ENCODE measurements around the gene PRR14. TPM values are rescaled to one million over a fixed set of nuclear protein-coding genes. Genes with fewer than 3 reads are reported as not detected.

PRR14 gene
- total RNA-seq, 3 donors from 2014 or later (not counting 1 experiment from before 2014, with no cell fraction given), result 81.0 to 110 (median 101) TPM

GRCh38 chr16:30647274-30647571, 3.5 kb upstream of the PRR14 start:
- peaks cover 26% of the 10 kb centered on the region for H3K4me1 ChIP-seq (ENCODE audit: control insufficient read depth, insufficient read depth, low read length)
- no peaks in the 10 kb centered on the region for H3K9me3 Mint-ChIP-seq
- H3K4me3 Mint-ChIP-seq, result no peak overlapping the region
- intact Hi-C loops (cut with micrococcal nuclease), result no loop called here
- no peaks in the 10 kb centered on the region for H3K9me3 ChIP-seq (ENCODE audit: control insufficient read depth, insufficient read depth, low read length)
- 100% methylated on average over 1 of the region's 1 CpG for WGBS (ENCODE audit: insufficient coverage)
- no peak for DNase-seq
- no peak overlapping the region for H3K27ac ChIP-seq (ENCODE audit: low read length)
- H3K27ac Mint-ChIP-seq, result no peak overlapping the region
- TF ChIP-seq CTCF (IDR thresholded peaks at IDR 0.05), result no peak
- ATAC-seq, result no peak
- H3K4me1 Mint-ChIP-seq, result peaks cover 23 to 28% of the 10 kb centered on the region in 2 donors
- H3K36me3 ChIP-seq (ENCODE audit: control insufficient read depth, insufficient read depth, low read length), result no peaks in the 10 kb centered on the region
- no peaks in the 10 kb centered on the region for H3K27me3 ChIP-seq (ENCODE audit: control insufficient read depth, insufficient read depth, low read length)
- H3K27me3 Mint-ChIP-seq (ENCODE audit: low read depth in 2 of 2), result no peaks in the 10 kb centered on the region
- no peaks in the 10 kb centered on the region for H3K36me3 Mint-ChIP-seq
- no peak overlapping the region for H3K4me3 ChIP-seq (ENCODE audit: low read length)

- intact Hi-C loops (cut with micrococcal nuclease), result loop anchor here (1.0 to 5.0 kb wide), 5 partner anchors 8 to 1828 kb away; partner anchors contain the start of genes ATXN2L, FBRS, ITGAL and ZNF764
- Histone ChIP-seq H3K9me3 (ENCODE audit: control insufficient read depth, insufficient read depth, low read length) (no peaks in the 10 kb centered on the region), H3K36me3 (ENCODE audit: control insufficient read depth, insufficient read depth, low read length) (peaks cover 23% of the 10 kb centered on the region), H3K4me3 (ENCODE audit: low read length) (peak overlapping the region; percentile 94), H3K27me3 (ENCODE audit: control insufficient read depth, insufficient read depth, low read length) (no peaks in the 10 kb centered on the region), H3K27ac (ENCODE audit: low read length) (peak overlapping the region; percentile 96), H3K4me1 (ENCODE audit: control insufficient read depth, insufficient read depth, low read length) (peaks cover 31% of the 10 kb centered on the region)
- H3K4me1 Mint-ChIP-seq, result peaks cover 31 to 32% of the 10 kb centered on the region in 2 donors
- peak overlapping the region; percentile 100 for H3K4me3 Mint-ChIP-seq
- peak; percentile 7 to 9 (median 7) for ATAC-seq
- no peaks in the 10 kb centered on the region for H3K27me3 Mint-ChIP-seq (ENCODE audit: low read depth in 2 of 2)
- H3K27ac Mint-ChIP-seq, result peak overlapping the region; percentile 95 to 100
- no peaks in the 10 kb centered on the region for H3K9me3 Mint-ChIP-seq
- no peak for TF ChIP-seq CTCF (IDR thresholded peaks at IDR 0.05)
- WGBS (ENCODE audit: insufficient coverage), result 30% methylated on average over 22 of the region's 22 CpGs
- H3K36me3 Mint-ChIP-seq, result no peaks in the 10 kb centered on the region
- peak; percentile 56 to 67 for DNase-seq
These were observed 913 bp upstream of the PRR14 start for GRCh38 chr16:30649725-30650368.

GRCh38 chr16:30651124-30652004, 604 bp downstream of the PRR14 start:
- no peaks in the 10 kb centered on the region for H3K36me3 Mint-ChIP-seq
- Histone ChIP-seq H3K9me3 (ENCODE audit: control insufficient read depth, insufficient read depth, low read length) (no peaks in the 10 kb centered on the region), H3K36me3 (ENCODE audit: control insufficient read depth, insufficient read depth, low read length) (peaks cover 38% of the 10 kb centered on the region), H3K4me3 (ENCODE audit: low read length) (peak overlapping the region; percentile 94), H3K4me1 (ENCODE audit: control insufficient read depth, insufficient read depth, low read length) (peaks cover 31% of the 10 kb centered on the region), H3K27ac (ENCODE audit: low read length) (peak overlapping the region; percentile 96), H3K27me3 (ENCODE audit: control insufficient read depth, insufficient read depth, low read length) (no peaks in the 10 kb centered on the region)
- no peaks in the 10 kb centered on the region for H3K27me3 Mint-ChIP-seq (ENCODE audit: low read depth in 2 of 2)
- H3K9me3 Mint-ChIP-seq, result no peaks in the 10 kb centered on the region
- ATAC-seq, result peak; percentile 60 to 77 (median 63)
- DNase-seq, result peak; percentile 69 to 90
- intact Hi-C loops (cut with micrococcal nuclease), result loop anchor here (2.0 to 5.0 kb wide), 2 partner anchors 179 to 1829 kb away; partner anchors contain the start of genes ATXN2L and ITGAL
- H3K27ac Mint-ChIP-seq, result peak overlapping the region; percentile 95 to 100
- peaks cover 31 to 37% of the 10 kb centered on the region in 2 donors for H3K4me1 Mint-ChIP-seq
- 1% methylated on average over 68 of the region's 71 CpGs for WGBS (ENCODE audit: insufficient coverage)
- peak; percentile 85 for TF ChIP-seq CTCF (IDR thresholded peaks at IDR 0.05)
- peak overlapping the region; percentile 100 for H3K4me3 Mint-ChIP-seq
